ENCODE data around the gene MRFAP1.
"Not testable (repeated sequence)": the region's sequence is repeated elsewhere in the genome, so short reads cannot be mapped to it uniquely, and the experiment has no call there.

- not testable (repeated sequence) for TF ChIP-seq POLR2A, CTCF (IDR thresholded peaks at IDR 0.05)
These were observed 13.7 kb downstream of the MRFAP1 start for GRCh38 chr4:6654211-6654610.

Data from right lobe of liver (tissue), 4 donors.